H1 (cell line): ENCODE results near the gene GMEB2. TPM values are rescaled to one million over a fixed set of nuclear protein-coding genes. Genes with fewer than 3 reads are reported as not detected.

Experiments
- CTCF ChIA-PET: fragments of 300-600 bp; sonication (Branson Sonifier 250); formaldehyde crosslinking; loops from one replicate; lab custom pipeline; 2021; ENCODE audit not compliant: partially characterized antibody; lab: Charles Lee
- POLR2A ChIA-PET: fragments of 300-600 bp; sonication (Branson Sonifier 250); formaldehyde crosslinking; loops from one replicate; lab custom pipeline; 2021; ENCODE audit warnings: inconsistent platforms; ENCODE audit not compliant: partially characterized antibody; lab: Charles Lee
- DNase-seq, 2 experiments: peaks; one replicate each; pipeline versions ENCODE4 v3.0.0 to v3.0.0-alpha.2; 2010 to 2022; ENCODE audit warnings: low spot score in 2 of 2, low read depth in 1 of 2, mixed read lengths in 1 of 2
- FAIRE-seq: peaks from 2 replicates; lab custom pipeline; 2011; peaks lifted over from hg19 to GRCh38; lab: Jason Lieb, UNC
- H2AFZ ChIP-seq: 2 replicates; pipeline ENCODE4 v1.8.1; 2012; ENCODE audit warnings: low read length, inconsistent platforms
- H2AK5ac ChIP-seq: 2 replicates; pipeline ENCODE4 v1.6.1; 2013; ENCODE audit warnings: low read depth, low read length
- H2BK120ac ChIP-seq: replicated peaks from 2 replicates; pipeline ENCODE3; 2013; ENCODE audit warnings: low read depth, low read length, inconsistent platforms
- H2BK12ac ChIP-seq: 2 replicates; pipeline ENCODE4 v1.6.1; 2013; ENCODE audit warnings: low read depth, low read length
- H2BK15ac ChIP-seq: 2 replicates; pipeline ENCODE4 v1.6.1; 2013; ENCODE audit warnings: low read length
- H2BK20ac ChIP-seq: 2 replicates; pipeline ENCODE4 v1.6.1; 2013; ENCODE audit warnings: low read length
- H2BK5ac ChIP-seq: 2 replicates; pipeline ENCODE4 v1.6.1; 2013; ENCODE audit warnings: low read depth, low read length
- H3K14ac ChIP-seq: 2 replicates; pipeline ENCODE4 v1.6.1; 2013; ENCODE audit warnings: inconsistent platforms; ENCODE audit not compliant: insufficient read length
- H3K18ac ChIP-seq: 2 replicates; pipeline ENCODE4 v1.6.1; 2013; ENCODE audit warnings: low read length; ENCODE audit errors: extremely low read depth
- H3K23ac ChIP-seq: 2 replicates; pipeline ENCODE4 v1.6.1; 2013; ENCODE audit warnings: inconsistent platforms; ENCODE audit not compliant: insufficient read length
- H3K23me2 ChIP-seq: 2 replicates; pipeline ENCODE4 v1.6.1; 2013; ENCODE audit warnings: low read depth, low read length
- H3K27ac ChIP-seq: 2 replicates; pipeline ENCODE4 v1.6.1; 2011; ENCODE audit warnings: low read depth, low read length, inconsistent platforms
- H3K27me3 ChIP-seq, 4 experiments: replicated peaks in 1 of 4; 1 replicate in 1 of 4; 2 replicates in 3 of 4; pipeline versions ENCODE4 v1.6.1 to v1.8.1; 2011 to 2013; ENCODE audit warnings: low read length in 3 of 4, mild to moderate bottlenecking in 3 of 4, inconsistent platforms in 2 of 4, mixed read lengths in 2 of 4, moderate library complexity in 1 of 4; ENCODE audit not compliant: control insufficient read depth in 3 of 4, insufficient read depth in 3 of 4; ENCODE audit errors: extremely low read depth in 1 of 4
- H3K36me3 ChIP-seq, 4 experiments: 2 replicates each; pipeline versions ENCODE4 v1.6.1 to v1.8.1; 2011 to 2013; ENCODE audit warnings: mild to moderate bottlenecking in 4 of 4, low read length in 3 of 4, moderate library complexity in 2 of 4, control low read depth in 1 of 4, inconsistent platforms in 1 of 4; ENCODE audit not compliant: insufficient read depth in 4 of 4, control insufficient read depth in 2 of 4
- H3K4ac ChIP-seq: replicated peaks from 2 replicates; pipeline ENCODE3; 2013; ENCODE audit warnings: low read length, low read depth, mixed read lengths, inconsistent platforms; ENCODE audit not compliant: insufficient read length
- H3K4me1 ChIP-seq, 4 experiments: replicated peaks in 1 of 4; 1 replicate in 1 of 4; 2 replicates in 3 of 4; pipeline versions ENCODE4 v1.6.1 to v1.8.1; 2011 to 2013; ENCODE audit warnings: low read length in 3 of 4, inconsistent platforms in 2 of 4, mixed read lengths in 1 of 4; ENCODE audit not compliant: insufficient read depth in 4 of 4, control insufficient read depth in 3 of 4
- H3K4me2 ChIP-seq, 2 experiments: 2 replicates each; pipeline versions ENCODE4 v1.6.1 to v1.8.1; 2011 to 2013; ENCODE audit warnings: low read depth in 2 of 2, low read length in 2 of 2, control low read depth in 1 of 2, inconsistent platforms in 1 of 2, mild to moderate bottlenecking in 1 of 2; ENCODE audit not compliant: insufficient read depth in 1 of 2
- H3K4me3 ChIP-seq, 4 experiments: fragments of 200-600, 300-600 bp in 1 of 4; sonication (generic), shearing (Covaris generic), sonication (Bioruptor Twin) in 1 of 4; 2 replicates each; pipeline versions ENCODE4 v1.5.1 to v1.8.1; 2011 to 2016; ENCODE audit warnings: low read length in 4 of 4, low read depth in 3 of 4, control low read depth in 2 of 4, inconsistent platforms in 2 of 4, mild to moderate bottlenecking in 2 of 4, mixed read lengths in 1 of 4, moderate library complexity in 1 of 4; ENCODE audit not compliant: insufficient read depth in 2 of 4; ENCODE audit errors: extremely low read depth in 1 of 4
- H3K56ac ChIP-seq: replicated peaks from 2 replicates; pipeline ENCODE3; 2013; ENCODE audit warnings: low read depth, mild to moderate bottlenecking, mixed read lengths, low read length, inconsistent platforms; ENCODE audit not compliant: insufficient read length
- H3K79me1 ChIP-seq: 2 replicates; pipeline ENCODE4 v1.6.1; 2013; ENCODE audit warnings: low read depth, low read length, control low read depth
- H3K79me2 ChIP-seq, 2 experiments: 2 replicates each; pipeline versions ENCODE4 v1.6.1 to v1.8.1; 2012 to 2013; ENCODE audit warnings: low read length in 2 of 2, mild to moderate bottlenecking in 2 of 2, inconsistent platforms in 1 of 2; ENCODE audit not compliant: insufficient read depth in 2 of 2, control insufficient read depth in 1 of 2
- H3K9ac ChIP-seq, 4 experiments: replicated peaks in 1 of 4; 1 replicate in 1 of 4; 2 replicates in 3 of 4; pipeline versions ENCODE4 v1.6.1 to v1.8.1; 2011 to 2013; ENCODE audit warnings: low read depth in 3 of 4, low read length in 3 of 4, control low read depth in 2 of 4, mild to moderate bottlenecking in 2 of 4, moderate library complexity in 2 of 4, inconsistent platforms in 1 of 4; ENCODE audit errors: extremely low read depth in 1 of 4
- H3K9me3 ChIP-seq, 2 experiments: 2 replicates each; pipeline versions ENCODE4 v1.6.1 to v1.8.1; 2012 to 2013; ENCODE audit warnings: mild to moderate bottlenecking in 2 of 2, moderate library complexity in 2 of 2, control low read depth in 1 of 2, inconsistent platforms in 1 of 2, low read depth in 1 of 2, low read length in 1 of 2, mixed read lengths in 1 of 2; ENCODE audit not compliant: insufficient read depth in 2 of 2
- H4K20me1 ChIP-seq, 2 experiments: replicated peaks in 1 of 2; 2 replicates each; pipeline versions ENCODE3 to v1.8.1; 2011 to 2013; ENCODE audit warnings: inconsistent platforms in 2 of 2, low read length in 2 of 2, mild to moderate bottlenecking in 1 of 2; ENCODE audit not compliant: insufficient read depth in 2 of 2, control insufficient read depth in 1 of 2
- H4K5ac ChIP-seq: 2 replicates; pipeline ENCODE4 v1.6.1; 2013; ENCODE audit warnings: low read length, low read depth, mixed read lengths, inconsistent platforms; ENCODE audit not compliant: insufficient read length
- H4K8ac ChIP-seq: 2 replicates; pipeline ENCODE4 v1.8.0; 2013; ENCODE audit warnings: mild to moderate bottlenecking, moderate library complexity, low read length, inconsistent platforms; ENCODE audit not compliant: insufficient read depth; ENCODE audit errors: extremely low read depth
- H4K91ac ChIP-seq: replicated peaks from 2 replicates; pipeline ENCODE3; 2013; ENCODE audit warnings: low read length, mixed read lengths, inconsistent platforms; ENCODE audit not compliant: insufficient read length
- GABPA ChIP-seq: IDR thresholded peaks from 2 replicates; pipeline ENCODE4 v1.6.1; 2011; ENCODE audit warnings: mild to moderate bottlenecking, low read length, moderate library complexity, borderline replicate concordance; ENCODE audit not compliant: insufficient read depth
- SIX5 ChIP-seq: IDR thresholded peaks from 2 replicates; pipeline ENCODE4 v1.6.1; 2011; ENCODE audit warnings: mild to moderate bottlenecking, low read depth, low read length
- WGBS, 2 experiments: shearing (Covaris generic) in 1 of 2; methylation state at CpG; one replicate each; pipeline versions ENCODE4 v1.1.6 to v1.1.7; 2013 to 2015; ENCODE audit warnings: low lambda C conversion rate in 2 of 2, mixed read lengths in 2 of 2, inconsistent platforms in 1 of 2, low coverage in 1 of 2, missing lambda C conversion rate in 1 of 2; ENCODE audit not compliant: insufficient replicate concordance in 2 of 2, insufficient coverage in 1 of 2, insufficient read length in 1 of 2; ENCODE audit errors: extremely low coverage in 1 of 2, missing lambda C conversion rate in 1 of 2; 5-methylcytosine and 5-hydroxymethylcytosine counted together
- polyA plus RNA-seq, 7 experiments: library from polyadenylated mRNA; depleted of rRNA in 3 of 7; stranded (reverse) in 5 of 7; unstranded in 2 of 7; fragments of >200 nt in 5 of 7; fragments of 200-250 nt in 2 of 7; gene quantifications; 1 replicate in 5 of 7; 2 replicates in 1 of 7; 4 replicates in 1 of 7; pipeline versions ENCODE4 v1.2.1 to v1.2.3, GENCODE V29; 2011 to 2013; ENCODE audit warnings: missing spikeins in 2 of 7, mixed read lengths in 2 of 7
- total RNA-seq: library from RNA; stranded (reverse); fragmentation: NEBNext Ultra II Directional; extraction: Animal tissue kit (Norgen Biotek cat#: 25700); gene quantifications from 2 replicates; pipeline ENCODE4 v1.2.1, GENCODE V29; 2021
- TF ChIP-seq, protein P1 (sequence below), 3 experiments: IDR thresholded peaks; 1 replicate in 2 of 3; 2 replicates in 1 of 3; pipeline versions ENCODE4 v1.5.1 to v1.6.1; 2011; ENCODE audit warnings: low read length in 3 of 3, mild to moderate bottlenecking in 3 of 3, inconsistent platforms in 2 of 3, low read depth in 1 of 3, moderate library complexity in 1 of 3; ENCODE audit not compliant: insufficient read depth in 1 of 3; ENCODE audit errors: control extremely low read depth in 1 of 3

The GMEB2 gene
- total and polyA plus RNA-seq, 2 of the 8 experiments (the other 6 are each of a cell fraction or from before 2014, with no cell fraction given) = 12.9 to 14.2 TPM

- Histone ChIP-seq H2BK20ac (no peak overlapping the region), H3K9ac (no peak overlapping the region), H3K79me1 (no peaks in the 10 kb centered on the region; the same call in 1 of the 2 replicates), H4K5ac (no peak overlapping the region), H2BK12ac (no peak overlapping the region), H3K4me1 (no peaks in the 10 kb centered on the region), H2AFZ (no peak overlapping the region), H4K20me1 (no peaks in the 10 kb centered on the region), H4K8ac (no peak overlapping the region), H3K14ac (no peak overlapping the region), H3K56ac (no peak overlapping the region), H3K4ac (no peak overlapping the region), H3K27ac (no peak overlapping the region), H2BK120ac (no peak overlapping the region), H4K91ac (peak overlapping the region; percentile 10), H3K23me2 (no peaks in the 10 kb centered on the region), H3K23ac (no peak overlapping the region), H2BK15ac (no peak overlapping the region), H2BK5ac (no peak overlapping the region), H3K18ac (no peak overlapping the region), H3K4me2 (no peak overlapping the region), H3K36me3 (peaks cover 2 to 21% (median 11%) of the 10 kb centered on the region in 4 experiments; a peak in 6 of 8 replicates), H3K9me3 (no peaks in the 10 kb centered on the region), H3K79me2 (no peaks in the 10 kb centered on the region), H2AK5ac (no peak overlapping the region), H3K4me3 (no peak overlapping the region), H3K27me3 (no peaks in the 10 kb centered on the region)
- DNase-seq = no peak
- ChIA-PET CTCF (no interaction called here), POLR2A (interaction anchor here (0.7 kb wide), 1 partner anchor 175 kb away, joined by 3 read pairs; no protein-coding TSS in a partner anchor)
- no peak for FAIRE-seq
- WGBS, 2 experiments = 92% methylated on average over 10 of the region's 10 CpGs; no CpG with 5 or more reads in 1 of the 2 experiments
- TF ChIP-seq GABPA = no peak
- no peak for TF ChIP-seq SIX5
- TF ChIP-seq, protein P1, sequence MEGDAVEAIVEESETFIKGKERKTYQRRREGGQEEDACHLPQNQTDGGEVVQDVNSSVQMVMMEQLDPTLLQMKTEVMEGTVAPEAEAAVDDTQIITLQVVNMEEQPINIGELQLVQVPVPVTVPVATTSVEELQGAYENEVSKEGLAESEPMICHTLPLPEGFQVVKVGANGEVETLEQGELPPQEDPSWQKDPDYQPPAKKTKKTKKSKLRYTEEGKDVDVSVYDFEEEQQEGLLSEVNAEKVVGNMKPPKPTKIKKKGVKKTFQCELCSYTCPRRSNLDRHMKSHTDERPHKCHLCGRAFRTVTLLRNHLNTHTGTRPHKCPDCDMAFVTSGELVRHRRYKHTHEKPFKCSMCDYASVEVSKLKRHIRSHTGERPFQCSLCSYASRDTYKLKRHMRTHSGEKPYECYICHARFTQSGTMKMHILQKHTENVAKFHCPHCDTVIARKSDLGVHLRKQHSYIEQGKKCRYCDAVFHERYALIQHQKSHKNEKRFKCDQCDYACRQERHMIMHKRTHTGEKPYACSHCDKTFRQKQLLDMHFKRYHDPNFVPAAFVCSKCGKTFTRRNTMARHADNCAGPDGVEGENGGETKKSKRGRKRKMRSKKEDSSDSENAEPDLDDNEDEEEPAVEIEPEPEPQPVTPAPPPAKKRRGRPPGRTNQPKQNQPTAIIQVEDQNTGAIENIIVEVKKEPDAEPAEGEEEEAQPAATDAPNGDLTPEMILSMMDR (IDR thresholded peaks at IDR 0.05; ENCODE audit: control extremely low read depth in 1 of 3, insufficient read depth in 1 of 3, low read depth in 1 of 3, low read length in 3 of 3) = no peak
Observed at GRCh38 chr20:63672666-63673065, 45.8 kb upstream of the GMEB2 start.
